ENCODE data around the gene SCD5. TPM values are rescaled to one million over a fixed set of nuclear protein-coding genes. Genes with fewer than 3 reads are reported as not detected.

SCD5 gene
- total and polyA plus RNA-seq, 2 of the 4 experiments (the other 2 are of a cell fraction): 12.4 to 13.5 TPM

- Histone ChIP-seq H3K56ac (ENCODE audit: extremely low read depth, insufficient read depth, low read length) (no peak overlapping the region), H3K79me1 (ENCODE audit: low read depth in 1 of 2, low read length in 2 of 2) (peaks cover 3 to 6% of the 10 kb centered on the region in 2 experiments; a peak in 1 of 4 replicates), H3K27ac (ENCODE audit: insufficient read depth, low read length) (no peak overlapping the region), H3K9me3 (ENCODE audit: control insufficient read depth, insufficient read depth, low read length) (no peaks in the 10 kb centered on the region), H2BK20ac (ENCODE audit: low read depth, low read length) (no peak overlapping the region), H3K36me3 (ENCODE audit: control insufficient read depth, insufficient read depth, low read length) (no peaks in the 10 kb centered on the region), H3K4me1 (ENCODE audit: control insufficient read depth, insufficient read depth, low read length) (0 out of 2 replicates have a peak, but pooled peaks cover 3% of the 10 kb centered on the region), H3K4me3 (ENCODE audit: insufficient read depth, low read depth, low read length) (no peak overlapping the region), H3K27me3 (ENCODE audit: control insufficient read depth, insufficient read depth, low read length) (no peaks in the 10 kb centered on the region), H2AK9ac (replicated peaks; ENCODE audit: low read depth, low read length, poor library complexity) (no peak overlapping the region), H2AFZ (replicated peaks; ENCODE audit: low read length, poor library complexity) (no peak overlapping the region), H2AK5ac (ENCODE audit: low read depth, low read length) (no peak overlapping the region), H4K5ac (ENCODE audit: low read depth, low read length) (no peak overlapping the region), H3K4ac (ENCODE audit: low read depth, low read length) (no peak overlapping the region), H4K91ac (ENCODE audit: insufficient read depth, low read depth, low read length) (no peak overlapping the region), H3K9me1 (ENCODE audit: insufficient read depth, low read length) (no peaks in the 10 kb centered on the region), H4K8ac (ENCODE audit: low read depth in 2 of 2, low read length in 2 of 2) (no peak overlapping the region), H3K9ac (ENCODE audit: low read depth, low read length) (no peak overlapping the region), H4K20me1 (ENCODE audit: insufficient read depth, low read length) (peaks cover 4% of the 10 kb centered on the region; the same call in 1 of the 2 replicates), H3K18ac (ENCODE audit: low read depth, low read length) (no peak overlapping the region), H2BK15ac (ENCODE audit: low read depth, low read length) (no peak overlapping the region), H3K14ac (replicated peaks; ENCODE audit: low read depth, low read length) (no peak overlapping the region), H2BK120ac (ENCODE audit: low read depth, low read length) (no peak overlapping the region), H3K23ac (ENCODE audit: low read depth, low read length) (no peak overlapping the region), H2BK5ac (ENCODE audit: low read depth, low read length, poor library complexity, severe bottlenecking) (no peak overlapping the region), H3K4me2 (ENCODE audit: low read depth, low read length) (no peak overlapping the region)
- in situ Hi-C loops (cut with MboI; ENCODE audit: low sequenced_read_pairs): no loop called here
- dilution Hi-C loops (cut with HindIII; ENCODE audit: low sequenced_read_pairs, unreplicated experiment): no loop called here
- TF ChIP-seq, protein P1, sequence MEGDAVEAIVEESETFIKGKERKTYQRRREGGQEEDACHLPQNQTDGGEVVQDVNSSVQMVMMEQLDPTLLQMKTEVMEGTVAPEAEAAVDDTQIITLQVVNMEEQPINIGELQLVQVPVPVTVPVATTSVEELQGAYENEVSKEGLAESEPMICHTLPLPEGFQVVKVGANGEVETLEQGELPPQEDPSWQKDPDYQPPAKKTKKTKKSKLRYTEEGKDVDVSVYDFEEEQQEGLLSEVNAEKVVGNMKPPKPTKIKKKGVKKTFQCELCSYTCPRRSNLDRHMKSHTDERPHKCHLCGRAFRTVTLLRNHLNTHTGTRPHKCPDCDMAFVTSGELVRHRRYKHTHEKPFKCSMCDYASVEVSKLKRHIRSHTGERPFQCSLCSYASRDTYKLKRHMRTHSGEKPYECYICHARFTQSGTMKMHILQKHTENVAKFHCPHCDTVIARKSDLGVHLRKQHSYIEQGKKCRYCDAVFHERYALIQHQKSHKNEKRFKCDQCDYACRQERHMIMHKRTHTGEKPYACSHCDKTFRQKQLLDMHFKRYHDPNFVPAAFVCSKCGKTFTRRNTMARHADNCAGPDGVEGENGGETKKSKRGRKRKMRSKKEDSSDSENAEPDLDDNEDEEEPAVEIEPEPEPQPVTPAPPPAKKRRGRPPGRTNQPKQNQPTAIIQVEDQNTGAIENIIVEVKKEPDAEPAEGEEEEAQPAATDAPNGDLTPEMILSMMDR (conservative IDR thresholded peaks at IDR 0.05; ENCODE audit: low read depth, low read length): no peak
- TF ChIP-seq NFE2L2 (IDR thresholded peaks at IDR 0.05; ENCODE audit: low read depth, low read length): no peak
- TF ChIP-seq MAZ (IDR thresholded peaks at IDR 0.05; ENCODE audit: borderline replicate concordance, low read depth, low read length): no peak
- no peak for TF ChIP-seq RFX5 (IDR thresholded peaks at IDR 0.05; ENCODE audit: low read depth, low read length)
- no peak for TF ChIP-seq CHD1 (IDR thresholded peaks at IDR 0.05; ENCODE audit: low read depth, low read length)
- TF ChIP-seq RCOR1 (IDR thresholded peaks at IDR 0.05; ENCODE audit: insufficient replicate concordance, low read length): no peak
- TF ChIP-seq MAFK (IDR thresholded peaks at IDR 0.05; ENCODE audit: low read depth, low read length): no peak
- TF ChIP-seq, protein P2, sequence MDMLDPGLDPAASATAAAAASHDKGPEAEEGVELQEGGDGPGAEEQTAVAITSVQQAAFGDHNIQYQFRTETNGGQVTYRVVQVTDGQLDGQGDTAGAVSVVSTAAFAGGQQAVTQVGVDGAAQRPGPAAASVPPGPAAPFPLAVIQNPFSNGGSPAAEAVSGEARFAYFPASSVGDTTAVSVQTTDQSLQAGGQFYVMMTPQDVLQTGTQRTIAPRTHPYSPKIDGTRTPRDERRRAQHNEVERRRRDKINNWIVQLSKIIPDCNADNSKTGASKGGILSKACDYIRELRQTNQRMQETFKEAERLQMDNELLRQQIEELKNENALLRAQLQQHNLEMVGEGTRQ (IDR thresholded peaks at IDR 0.05; ENCODE audit: low read depth, low read length): no peak
- TF ChIP-seq ELK1 (IDR thresholded peaks at IDR 0.05; ENCODE audit: borderline replicate concordance, low read depth, low read length): no peak
- no peak for TF ChIP-seq POLR2A (IDR thresholded peaks at IDR 0.05; ENCODE audit: low read depth, low read length)
- TF ChIP-seq RAD21 (IDR thresholded peaks at IDR 0.05; ENCODE audit: low read length): no peak
- no peak for TF ChIP-seq BHLHE40 (IDR thresholded peaks at IDR 0.05; ENCODE audit: low read depth, low read length)
- CTCF ChIA-PET: interaction anchor here (0.9 to 1.2 kb wide), 2 partner anchors 9 to 10 kb away, joined by 3 to 4 read pairs; no protein-coding TSS in a partner anchor
- POLR2A ChIA-PET (ENCODE audit: unreplicated experiment): no interaction called here
- ATAC-seq (ENCODE audit: low read depth): no peak
- WGBS, 2 experiments (ENCODE audit: extremely low coverage in 2 of 2, insufficient read length in 1 of 2): 86% methylated on average over 1 of the region's 5 CpGs; no CpG with 5 or more reads in 1 of the 2 experiments
- intact Hi-C loops (cut with micrococcal nuclease): no loop called here
- BruUV-seq (replicated peaks): no TSS peak
- DNase-seq: no peak
Measured at GRCh38 chr4:82712561-82712960, 86.0 kb downstream of the SCD5 start.

Data from IMR-90 (cell line).